WTC11 (cell line): Measurements from ENCODE around the gene DDX39A. TPM values are rescaled to one million over a fixed set of nuclear protein-coding genes. Genes with fewer than 3 reads are reported as not detected.

Experiments
- ATAC-seq: fragments of 200-7000 bp; cut with Tn5 transposase; 2 replicates; pipeline ENCODE4 v1.10.0; 2021; ENCODE audit warnings: mild to moderate bottlenecking, moderate library complexity
- CTCF ChIA-PET: fragments of 300-600 bp; sonication (Branson Sonifier 250); formaldehyde crosslinking; loops from one replicate; lab custom pipeline; 2021; ENCODE audit warnings: antibody characterized with exemption; lab: Charles Lee
- POLR2A ChIA-PET: fragments of 350-600 bp; sonication (Branson Sonifier 250); formaldehyde crosslinking; loops from one replicate; lab custom pipeline; 2021; ENCODE audit warnings: antibody characterized with exemption; lab: Charles Lee
- DNase-seq: peaks from one replicate; pipeline ENCODE4 v3.0.0; 2021; ENCODE audit warnings: low spot score
- H3K27ac Mint-ChIP-seq: 2 replicates; pipeline ENCODE4 v1.8.0; 2021; ENCODE audit warnings: mixed read lengths
- H3K27me3 Mint-ChIP-seq: 2 replicates; pipeline ENCODE4 v1.8.0; 2021; ENCODE audit warnings: low read depth, mild to moderate bottlenecking, moderate library complexity, mixed read lengths
- H3K36me3 Mint-ChIP-seq: 2 replicates; pipeline ENCODE4 v1.8.0; 2021; ENCODE audit warnings: mixed read lengths
- H3K4me1 Mint-ChIP-seq: 2 replicates; pipeline ENCODE4 v1.8.0; 2022; ENCODE audit warnings: mixed read lengths
- H3K4me3 Mint-ChIP-seq: 2 replicates; pipeline ENCODE4 v1.8.0; 2021; ENCODE audit warnings: mild to moderate bottlenecking, moderate library complexity, mixed read lengths
- H3K9me3 Mint-ChIP-seq: 2 replicates; pipeline ENCODE4 v1.8.0; 2021; ENCODE audit warnings: mixed read lengths
- AR ChIP-seq: fragments of 250-450 bp; sonication (Bioruptor Pico); IDR thresholded peaks from 2 replicates; pipeline ENCODE4 v1.9.0; 2021; ENCODE audit warnings: mild to moderate bottlenecking
- CREB1 ChIP-seq: sonication (generic); formaldehyde crosslinking; IDR thresholded peaks from 2 replicates; pipeline ENCODE4 v1.8.0; 2023; ENCODE audit warnings: mild to moderate bottlenecking, missing genetic modification reagents
- E2F4 ChIP-seq: sonication (generic); formaldehyde crosslinking; IDR thresholded peaks from 2 replicates; pipeline ENCODE4 v1.8.1; 2022; ENCODE audit warnings: low read depth, mild to moderate bottlenecking, moderate library complexity, missing genetic modification reagents, borderline replicate concordance
- EMX1 ChIP-seq: fragments of 250-450 bp; sonication (Bioruptor Pico); IDR thresholded peaks from 2 replicates; pipeline ENCODE4 v1.8.0; 2021; ENCODE audit warnings: mild to moderate bottlenecking
- ESRRA ChIP-seq: sonication (generic); formaldehyde crosslinking; IDR thresholded peaks from 2 replicates; pipeline ENCODE4 v1.8.1; 2022; ENCODE audit warnings: mild to moderate bottlenecking, missing genetic modification reagents, borderline replicate concordance
- ETV6 ChIP-seq: sonication (generic); formaldehyde crosslinking; IDR thresholded peaks from 2 replicates; pipeline ENCODE4 v1.8.1; 2022; ENCODE audit warnings: mild to moderate bottlenecking, missing genetic modification reagents
- FOXJ3 ChIP-seq: sonication (generic); formaldehyde crosslinking; IDR thresholded peaks from 2 replicates; pipeline ENCODE4 v1.9.0; 2021; ENCODE audit warnings: missing genetic modification reagents, mild to moderate bottlenecking, borderline replicate concordance
- FOXP1 ChIP-seq: sonication (generic); formaldehyde crosslinking; IDR thresholded peaks from 2 replicates; pipeline ENCODE4 v1.8.0; 2022; ENCODE audit warnings: missing genetic modification reagents, mild to moderate bottlenecking, moderate library complexity, borderline replicate concordance
- GABPB1 ChIP-seq: sonication (generic); formaldehyde crosslinking; IDR thresholded peaks from 2 replicates; pipeline ENCODE4 v1.8.1; 2023; ENCODE audit warnings: mild to moderate bottlenecking, missing genetic modification reagents
- MXD4 ChIP-seq: fragments of 250-450 bp; sonication (Bioruptor Pico); IDR thresholded peaks from 2 replicates; pipeline ENCODE4 v1.8.0; 2021; ENCODE audit warnings: mild to moderate bottlenecking, moderate library complexity, borderline replicate concordance
- MYBL2 ChIP-seq: sonication (generic); formaldehyde crosslinking; IDR thresholded peaks from 2 replicates; pipeline ENCODE4 v1.8.1; 2023; ENCODE audit warnings: mild to moderate bottlenecking, moderate library complexity, missing genetic modification reagents
- PREB ChIP-seq: sonication (generic); formaldehyde crosslinking; IDR thresholded peaks from 2 replicates; pipeline ENCODE4 v1.8.1; 2022; ENCODE audit warnings: mild to moderate bottlenecking, missing genetic modification reagents, moderate library complexity, borderline replicate concordance
- RORB ChIP-seq: fragments of 250-450 bp; sonication (Bioruptor Pico); IDR thresholded peaks from 2 replicates; pipeline ENCODE4 v1.9.0; 2021; ENCODE audit warnings: mild to moderate bottlenecking
- SMAD3 ChIP-seq: sonication (generic); formaldehyde crosslinking; IDR thresholded peaks from 2 replicates; pipeline ENCODE4 v1.8.0; 2022; ENCODE audit warnings: missing genetic modification reagents, mild to moderate bottlenecking, borderline replicate concordance
- SOX15 ChIP-seq: fragments of 250-450 bp; sonication (Bioruptor Pico); IDR thresholded peaks from 2 replicates; pipeline ENCODE4 v1.9.0; 2021; ENCODE audit warnings: mild to moderate bottlenecking
- TEAD1 ChIP-seq: sonication (generic); formaldehyde crosslinking; IDR thresholded peaks from 2 replicates; pipeline ENCODE4 v1.8.0; 2022; ENCODE audit warnings: mild to moderate bottlenecking, missing genetic modification reagents
- TP53 ChIP-seq: sonication (generic); formaldehyde crosslinking; IDR thresholded peaks from 2 replicates; pipeline ENCODE4 v1.8.1; 2023; ENCODE audit warnings: mild to moderate bottlenecking, missing genetic modification reagents
- ZBTB43 ChIP-seq: sonication (generic); formaldehyde crosslinking; IDR thresholded peaks from 2 replicates; pipeline ENCODE4 v1.8.1; 2023; ENCODE audit warnings: mild to moderate bottlenecking, missing genetic modification reagents
- ZNF281 ChIP-seq: sonication (generic); formaldehyde crosslinking; IDR thresholded peaks from 2 replicates; pipeline ENCODE4 v1.8.0; 2023; ENCODE audit warnings: mild to moderate bottlenecking, missing genetic modification reagents
- ZNF416 ChIP-seq: fragments of 250-450 bp; sonication (Bioruptor Pico); IDR thresholded peaks from 2 replicates; pipeline ENCODE4 v1.9.0; 2021; ENCODE audit warnings: mild to moderate bottlenecking, inconsistent platforms
- ZNF423 ChIP-seq: fragments of 250-450 bp; sonication (Bioruptor Pico); IDR thresholded peaks from 2 replicates; pipeline ENCODE4 v2.1.2; 2022; ENCODE audit warnings: mild to moderate bottlenecking, moderate library complexity
- ZSCAN18 ChIP-seq: fragments of 250-450 bp; sonication (Bioruptor Pico); IDR thresholded peaks from 2 replicates; pipeline ENCODE4 v2.1.2; 2022; ENCODE audit warnings: mild to moderate bottlenecking, moderate library complexity
- total RNA-seq: library from RNA; stranded (reverse); gene quantifications from 3 replicates; pipeline ENCODE4 v1.2.3, GENCODE V29; 2021

The DDX39A gene
- total RNA-seq, 1 experiment from 2014 or later: 136 TPM

- TF ChIP-seq ZBTB43 (no peak), E2F4 (no peak), RORB (CRISPR knock-in tag) (no peak), ETV6 (no peak), TEAD1 (CRISPR knock-in tag) (no peak), MXD4 (CRISPR knock-in tag) (no peak), ZNF423 (CRISPR knock-in tag) (no peak), ZNF416 (no peak), MYBL2 (CRISPR knock-in tag) (no peak)
Measured at GRCh38 chr19:14395710-14396336, 23.3 kb downstream of the DDX39A start (continued).

- Mint-ChIP-seq H3K9me3 (no peaks in the 10 kb centered on the region), H3K27ac (no peak overlapping the region), H3K36me3 (no peaks in the 10 kb centered on the region), H3K4me3 (no peak overlapping the region), H3K4me1 (peaks cover 9% of the 10 kb centered on the region), H3K27me3 (no peaks in the 10 kb centered on the region)
- no peak for DNase-seq
- CTCF ChIA-PET: interaction anchor here (2.8 kb wide), 1 partner anchor 33 kb away, joined by 17 read pairs; no protein-coding TSS in a partner anchor
- TF ChIP-seq EMX1 (CRISPR knock-in tag) (no peak), ESRRA (CRISPR knock-in tag) (no peak), AR (CRISPR knock-in tag) (no peak), ZNF281 (CRISPR knock-in tag) (no peak)
- POLR2A ChIA-PET: no interaction called here
- ATAC-seq: no peak
Measured at GRCh38 chr19:14395262-14395661, 23.9 kb downstream of the DDX39A start.

- H3K27me3 Mint-ChIP-seq: no peaks in the 10 kb centered on the region
- ChIA-PET CTCF (interaction anchor here (1.5 to 3.3 kb wide), 3 partner anchors 12 to 257 kb away, joined by 7 to 29 read pairs (median 17); partner anchors contain the start of gene ASF1B), POLR2A (no interaction called here)
- no peaks in the 10 kb centered on the region for H3K36me3 Mint-ChIP-seq
- ATAC-seq (no peak), DNase-seq (no peak)
- no peak for TF ChIP-seq CREB1
- TF ChIP-seq GABPB1 (CRISPR knock-in tag): no peak
- TF ChIP-seq SOX15 (CRISPR knock-in tag): no peak
- TF ChIP-seq PREB: no peak
- no peak for TF ChIP-seq ZSCAN18 (CRISPR knock-in tag)
- no peak for TF ChIP-seq MXD4 (CRISPR knock-in tag)
- no peak for TF ChIP-seq RORB (CRISPR knock-in tag)
- TF ChIP-seq FOXP1 (CRISPR knock-in tag): no peak
- no peak for TF ChIP-seq TP53 (CRISPR knock-in tag)
- TF ChIP-seq ZBTB43: no peak
- TF ChIP-seq FOXJ3 (CRISPR knock-in tag): no peak
- no peak for TF ChIP-seq SMAD3 (CRISPR knock-in tag)
- no peak overlapping the region for H3K27ac Mint-ChIP-seq
- H3K9me3 Mint-ChIP-seq: no peaks in the 10 kb centered on the region
- peaks cover 9% of the 10 kb centered on the region for H3K4me1 Mint-ChIP-seq
- H3K4me3 Mint-ChIP-seq: no peak overlapping the region
Measured at GRCh38 chr19:14394167-14394566, 25.0 kb downstream of the DDX39A start.
